Endothelial cell of umbilical vein (primary cell): ENCODE data around the gene DENND2A. TPM values are rescaled to one million over a fixed set of nuclear protein-coding genes. Genes with fewer than 3 reads are reported as not detected.

Experiments used
- BruUV-seq: library from RNA; stranded (reverse); fragments of 400-500 nt; replicated peaks from 2 replicates; lab custom pipeline; 2021; lab: Mats Ljungman, UMichigan
- CTCF ChIA-PET: fragments of 300-600, 350-600 bp; sonication (Branson Sonifier 250); formaldehyde crosslinking; loops from one replicate; lab custom pipeline; 2021; ENCODE audit warnings: antibody characterized with exemption, inconsistent platforms; lab: Charles Lee
- POLR2A ChIA-PET: fragments of 300-600, 350-600 bp; sonication (Branson Sonifier 250); formaldehyde crosslinking; loops from one replicate; lab custom pipeline; 2021; ENCODE audit warnings: antibody characterized with exemption, inconsistent platforms; lab: Charles Lee
- DNase-seq: peaks from one replicate; pipeline ENCODE4 v3.0.0-alpha.2; 2011; ENCODE audit warnings: low read depth, low spot score
- FAIRE-seq: peaks from 2 replicates; lab custom pipeline; 2011; peaks lifted over from hg19 to GRCh38; lab: Jason Lieb, UNC
- H2AFZ ChIP-seq: 2 replicates; pipeline ENCODE4 v1.6.0; 2012; ENCODE audit warnings: low read depth, low read length, control low read depth, inconsistent platforms
- H3K27ac ChIP-seq: 2 replicates; pipeline ENCODE4 v1.5.1; 2011; ENCODE audit warnings: low read depth, mild to moderate bottlenecking, control low read depth, low read length, moderate library complexity; ENCODE audit not compliant: insufficient read depth
- H3K27me3 ChIP-seq, 2 experiments: 2 replicates each; pipeline versions ENCODE4 v1.6.0 to v1.6.1; 2011; ENCODE audit warnings: low read length in 2 of 2, mixed read lengths in 1 of 2; ENCODE audit not compliant: control insufficient read depth in 2 of 2, insufficient read depth in 2 of 2
- H3K36me3 ChIP-seq, 2 experiments: 2 replicates in 1 of 2; 3 replicates in 1 of 2; pipeline ENCODE4 v1.5.1; 2011; ENCODE audit warnings: low read length in 2 of 2, mild to moderate bottlenecking in 1 of 2, moderate library complexity in 1 of 2; ENCODE audit not compliant: control insufficient read depth in 2 of 2, insufficient read depth in 2 of 2; ENCODE audit errors: extremely low read depth in 1 of 2
- H3K4me1 ChIP-seq: 3 replicates; pipeline ENCODE4 v1.5.1; 2011; ENCODE audit warnings: mild to moderate bottlenecking, low read length; ENCODE audit not compliant: control insufficient read depth, insufficient read depth; ENCODE audit errors: extremely low read depth
- H3K4me2 ChIP-seq: 2 replicates; pipeline ENCODE4 v1.6.1; 2011; ENCODE audit warnings: low read length, control low read depth, mixed read lengths; ENCODE audit not compliant: insufficient read depth
- H3K4me3 ChIP-seq, 3 experiments: fragments of 200-600 bp in 1 of 3; sonication (generic), shearing (Covaris generic) in 1 of 3; replicated peaks in 1 of 3; 2 replicates each; pipeline ENCODE4 v1.5.1; 2011 to 2016; ENCODE audit warnings: control low read depth in 3 of 3, low read length in 3 of 3, mild to moderate bottlenecking in 2 of 3, inconsistent platforms in 1 of 3, low read depth in 1 of 3, moderate library complexity in 1 of 3; ENCODE audit not compliant: insufficient read depth in 1 of 3
- H3K79me2 ChIP-seq: 2 replicates; pipeline ENCODE4 v1.6.0; 2012; ENCODE audit warnings: low read length, inconsistent platforms; ENCODE audit not compliant: control insufficient read depth, insufficient read depth
- H3K9ac ChIP-seq: replicated peaks from 2 replicates; pipeline ENCODE3; 2011; ENCODE audit warnings: low read length, control low read depth; ENCODE audit not compliant: insufficient read depth; ENCODE audit errors: extremely low read depth
- H3K9me1 ChIP-seq: replicated peaks from 3 replicates; pipeline ENCODE4 v1.6.0; 2011; ENCODE audit warnings: mild to moderate bottlenecking, low read length; ENCODE audit not compliant: control insufficient read depth, insufficient read depth; ENCODE audit errors: extremely low read depth
- H3K9me3 ChIP-seq: replicated peaks from 2 replicates; pipeline ENCODE4 v1.5.1; 2012; ENCODE audit warnings: low read length, inconsistent platforms; ENCODE audit not compliant: control insufficient read depth, insufficient read depth
- H4K20me1 ChIP-seq: replicated peaks from 2 replicates; pipeline ENCODE3; 2011; ENCODE audit warnings: mild to moderate bottlenecking, low read length; ENCODE audit not compliant: control insufficient read depth, insufficient read depth; ENCODE audit errors: extremely low read depth
- EZH2 ChIP-seq: IDR thresholded peaks from 2 replicates; pipeline ENCODE4 v1.6.1; 2012; ENCODE audit warnings: borderline replicate concordance, low read depth, mild to moderate bottlenecking, moderate library complexity, low read length, inconsistent platforms; ENCODE audit not compliant: severe bottlenecking
- FOS ChIP-seq: IDR thresholded peaks from 2 replicates; pipeline ENCODE4 v1.6.1; 2011; ENCODE audit warnings: mild to moderate bottlenecking, low read length, moderate library complexity, borderline replicate concordance; ENCODE audit not compliant: insufficient read depth
- GATA2 ChIP-seq: IDR thresholded peaks from 2 replicates; pipeline ENCODE4 v1.7.0; 2011; ENCODE audit warnings: low read depth, mild to moderate bottlenecking, moderate library complexity, mixed read lengths, low read length; ENCODE audit not compliant: insufficient read length, insufficient read depth
- JUN ChIP-seq: IDR thresholded peaks from 2 replicates; pipeline ENCODE4 v1.6.1; 2011; ENCODE audit warnings: borderline replicate concordance, low read depth; ENCODE audit not compliant: insufficient read length, insufficient read depth
- MYC ChIP-seq: IDR thresholded peaks from one replicate; pipeline ENCODE4 v1.6.1; 2011; ENCODE audit warnings: mild to moderate bottlenecking, low read depth, low read length
- POLR2A ChIP-seq: IDR thresholded peaks from 2 replicates; pipeline ENCODE4 v1.6.1; 2012; ENCODE audit warnings: low read depth, mild to moderate bottlenecking, control low read depth, low read length
- POLR2AphosphoS5 ChIP-seq: IDR thresholded peaks from 2 replicates; pipeline ENCODE4 v1.6.1; 2012; ENCODE audit warnings: low read depth, mild to moderate bottlenecking, control low read depth, low read length, moderate library complexity; ENCODE audit not compliant: insufficient read depth
- dilution Hi-C: fragments of 300-500 bp; cut with MboI; formaldehyde crosslinking; loops from one replicate; pipeline ENCODE4 v1.15.0; 2019; ENCODE audit warnings: low sequenced_read_pairs; ENCODE audit not compliant: extremely low pct_ligation_motif_present
- intact Hi-C: fragments of 100-400 bp; cut with micrococcal nuclease; formaldehyde crosslinking; loops from one replicate; pipeline ENCODE4 v1.10.0; 2022
- polyA plus RNA-seq, 4 experiments: library from polyadenylated mRNA; depleted of rRNA in 3 of 4; stranded (reverse) in 3 of 4; unstranded in 1 of 4; fragments of >200 nt; gene quantifications; 2 replicates each; pipeline versions ENCODE4 v1.2.1 to v1.2.3, GENCODE V29; 2011 to 2012; ENCODE audit warnings: missing spikeins in 1 of 4
- total RNA-seq: library from RNA; stranded (reverse); gene quantifications from 2 replicates; pipeline ENCODE4 v1.2.3, GENCODE V29; 2021
- TF ChIP-seq, protein P1 (sequence below), 2 donors: IDR thresholded peaks; 1 replicate in 1 of 2; 2 replicates in 1 of 2; pipeline ENCODE4 v1.5.1; 2011; ENCODE audit warnings: low read length in 2 of 2, mild to moderate bottlenecking in 2 of 2, moderate library complexity in 2 of 2, control low read depth in 1 of 2, inconsistent platforms in 1 of 2, low read depth in 1 of 2; ENCODE audit not compliant: insufficient read depth in 1 of 2; ENCODE audit errors: extremely low read depth in 1 of 2
- TF ChIP-seq, protein P2 (sequence below): IDR thresholded peaks from 2 replicates; pipeline ENCODE4 v1.6.1; 2011; ENCODE audit not compliant: insufficient read depth, insufficient read length

The DENND2A gene
- total and polyA plus RNA-seq, 2 donors (not counting 3 experiments of a cell fraction or from before 2014, with no cell fraction given), result 0.33 TPM; not detected in 1

DNA sequence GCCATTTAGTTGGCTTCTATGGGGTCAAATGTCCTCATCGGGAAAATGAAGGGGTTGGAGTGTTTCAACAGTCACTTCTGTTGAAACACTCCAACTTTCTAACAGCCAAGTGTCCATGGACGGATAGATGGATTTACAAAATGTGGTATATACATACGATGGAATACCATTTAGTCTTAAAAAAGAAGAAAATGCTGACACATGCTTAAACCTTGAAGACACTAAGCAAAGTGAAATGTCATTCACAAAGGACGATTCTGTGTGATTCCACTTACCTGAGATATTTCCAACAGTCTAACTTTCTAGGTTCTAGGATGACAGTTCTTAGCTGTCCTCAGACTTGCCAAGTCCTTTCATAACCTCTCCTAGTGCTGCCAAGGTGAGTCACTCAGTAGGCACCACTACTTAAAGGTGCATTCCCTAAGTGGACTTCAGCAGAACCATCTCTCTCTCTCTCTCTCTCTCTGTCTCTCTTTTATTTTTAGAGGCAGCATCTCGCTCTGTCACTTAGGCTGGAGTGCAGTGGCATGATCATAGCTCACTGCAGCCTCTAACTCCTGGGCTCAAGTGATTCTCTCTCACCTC, 69.0 kb downstream of the DENND2A start:
- ChIA-PET POLR2A (no interaction called here), CTCF (interaction anchor here (0.8 to 1.4 kb wide), 3 partner anchors 10 to 35 kb away, joined by 3 to 4 read pairs (median 3); no protein-coding TSS in a partner anchor)
- no peak overlapping the region for H3K4me3 ChIP-seq
- no peak overlapping the region for H3K27ac ChIP-seq
- no peaks in the 10 kb centered on the region for H4K20me1 ChIP-seq
- dilution Hi-C loops (no loop called here), intact Hi-C loops (no loop called here)
- no peaks in the 10 kb centered on the region for H3K9me1 ChIP-seq
- no TSS peak for BruUV-seq
- DNase-seq (no peak), FAIRE-seq (no peak)
- TF ChIP-seq EZH2 (no peak), FOS (no peak), MYC (no peak), GATA2 (no peak), POLR2A (no peak), JUN (no peak), POLR2AphosphoS5 (no peak)
- TF ChIP-seq, protein P1, sequence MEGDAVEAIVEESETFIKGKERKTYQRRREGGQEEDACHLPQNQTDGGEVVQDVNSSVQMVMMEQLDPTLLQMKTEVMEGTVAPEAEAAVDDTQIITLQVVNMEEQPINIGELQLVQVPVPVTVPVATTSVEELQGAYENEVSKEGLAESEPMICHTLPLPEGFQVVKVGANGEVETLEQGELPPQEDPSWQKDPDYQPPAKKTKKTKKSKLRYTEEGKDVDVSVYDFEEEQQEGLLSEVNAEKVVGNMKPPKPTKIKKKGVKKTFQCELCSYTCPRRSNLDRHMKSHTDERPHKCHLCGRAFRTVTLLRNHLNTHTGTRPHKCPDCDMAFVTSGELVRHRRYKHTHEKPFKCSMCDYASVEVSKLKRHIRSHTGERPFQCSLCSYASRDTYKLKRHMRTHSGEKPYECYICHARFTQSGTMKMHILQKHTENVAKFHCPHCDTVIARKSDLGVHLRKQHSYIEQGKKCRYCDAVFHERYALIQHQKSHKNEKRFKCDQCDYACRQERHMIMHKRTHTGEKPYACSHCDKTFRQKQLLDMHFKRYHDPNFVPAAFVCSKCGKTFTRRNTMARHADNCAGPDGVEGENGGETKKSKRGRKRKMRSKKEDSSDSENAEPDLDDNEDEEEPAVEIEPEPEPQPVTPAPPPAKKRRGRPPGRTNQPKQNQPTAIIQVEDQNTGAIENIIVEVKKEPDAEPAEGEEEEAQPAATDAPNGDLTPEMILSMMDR (IDR thresholded peaks at IDR 0.05; ENCODE audit: extremely low read depth in 1 of 2, insufficient read depth in 1 of 2, low read depth in 1 of 2, low read length in 2 of 2), result no peak
- TF ChIP-seq, protein P2, sequence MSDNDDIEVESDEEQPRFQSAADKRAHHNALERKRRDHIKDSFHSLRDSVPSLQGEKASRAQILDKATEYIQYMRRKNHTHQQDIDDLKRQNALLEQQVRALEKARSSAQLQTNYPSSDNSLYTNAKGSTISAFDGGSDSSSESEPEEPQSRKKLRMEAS, result no peak
- no peaks in the 10 kb centered on the region for H3K9me3 ChIP-seq
- H3K79me2 ChIP-seq, result no peaks in the 10 kb centered on the region
- no peaks in the 10 kb centered on the region for H3K27me3 ChIP-seq
- H3K36me3 ChIP-seq, result no peaks in the 10 kb centered on the region
- no peak overlapping the region for H2AFZ ChIP-seq
- H3K4me1 ChIP-seq, result no peaks in the 10 kb centered on the region
- H3K9ac ChIP-seq, result no peak overlapping the region
- H3K4me2 ChIP-seq, result no peak overlapping the region
